Loucy (cell line): Measurements from ENCODE around the gene WDFY1.

Experiments used
- H2AFZ ChIP-seq: fragments of 200-600 bp; sonication (generic); 2 replicates; pipeline ENCODE4 v1.6.0; 2016; ENCODE audit warnings: antibody characterized with exemption, mild to moderate bottlenecking, low read length, moderate library complexity
- H3F3A ChIP-seq: fragments of 200-600 bp; 2 replicates; pipeline ENCODE4 v1.6.0; 2016; ENCODE audit warnings: antibody characterized with exemption, low read depth, mild to moderate bottlenecking
- H3K27me3 ChIP-seq: fragments of 200-600 bp; sonication (generic); 2 replicates; pipeline ENCODE4 v1.6.1; 2014; ENCODE audit warnings: low read length, mild to moderate bottlenecking; ENCODE audit not compliant: insufficient read depth, poor library complexity, severe bottlenecking
- H3K36me3 ChIP-seq: fragments of 200-600 bp; sonication (generic); 2 replicates; pipeline ENCODE4 v1.6.1; 2016; ENCODE audit warnings: low read length; ENCODE audit not compliant: insufficient read depth
- H3K4me1 ChIP-seq: fragments of 200-600 bp; sonication (generic); 2 replicates; pipeline ENCODE4 v1.5.1; 2014; ENCODE audit warnings: low read length, mild to moderate bottlenecking; ENCODE audit not compliant: insufficient read depth, poor library complexity, severe bottlenecking
- H3K4me2 ChIP-seq: fragments of 200-600 bp; sonication (generic); 2 replicates; pipeline ENCODE4 v1.6.0; 2014; ENCODE audit warnings: antibody characterized with exemption, low read length, low read depth, mild to moderate bottlenecking; ENCODE audit not compliant: poor library complexity, severe bottlenecking
- H3K4me3 ChIP-seq: fragments of 200-600 bp; sonication (generic); 2 replicates; pipeline ENCODE4 v1.5.1; 2014; ENCODE audit warnings: low read length, mild to moderate bottlenecking, mixed read lengths; ENCODE audit not compliant: poor library complexity, severe bottlenecking
- H3K79me2 ChIP-seq: fragments of 200-600 bp; sonication (generic); 2 replicates; pipeline ENCODE4 v1.6.1; 2014; ENCODE audit warnings: low read length; ENCODE audit not compliant: insufficient read depth
- H3K9ac ChIP-seq: fragments of 200-600 bp; sonication (generic); 2 replicates; pipeline ENCODE4 v1.6.0; 2014; ENCODE audit warnings: mild to moderate bottlenecking, low read depth, low read length, moderate library complexity; ENCODE audit not compliant: poor library complexity, severe bottlenecking
- H3K9me2 ChIP-seq: fragments of 200-600 bp; sonication (generic); replicated peaks from 2 replicates; pipeline ENCODE4 v1.6.1; 2016; ENCODE audit warnings: low read depth, low read length, mixed read lengths
- H3K9me3 ChIP-seq: fragments of 200-600 bp; sonication (generic); 2 replicates; pipeline ENCODE4 v1.6.1; 2014; ENCODE audit warnings: mild to moderate bottlenecking, antibody characterized with exemption, low read length, low read depth; ENCODE audit not compliant: insufficient read depth
- H4K20me1 ChIP-seq: fragments of 200-600 bp; sonication (generic); 2 replicates; pipeline ENCODE4 v1.6.0; 2014; ENCODE audit warnings: antibody characterized with exemption, low read length, mild to moderate bottlenecking; ENCODE audit not compliant: insufficient read depth, poor library complexity, severe bottlenecking
- EZH2phosphoT487 ChIP-seq: fragments of 200-600 bp; IDR thresholded peaks from 2 replicates; pipeline ENCODE4 v1.6.1; 2018; ENCODE audit warnings: antibody characterized with exemption, mild to moderate bottlenecking, moderate library complexity, borderline replicate concordance
- TF ChIP-seq, protein P1 (sequence below): fragments of 200-600 bp; sonication (generic); conservative IDR thresholded peaks from 2 replicates; pipeline ENCODE4 v1.5.1; 2014; ENCODE audit warnings: mild to moderate bottlenecking, antibody characterized with exemption, low read length

WDFY1 gene

DNA sequence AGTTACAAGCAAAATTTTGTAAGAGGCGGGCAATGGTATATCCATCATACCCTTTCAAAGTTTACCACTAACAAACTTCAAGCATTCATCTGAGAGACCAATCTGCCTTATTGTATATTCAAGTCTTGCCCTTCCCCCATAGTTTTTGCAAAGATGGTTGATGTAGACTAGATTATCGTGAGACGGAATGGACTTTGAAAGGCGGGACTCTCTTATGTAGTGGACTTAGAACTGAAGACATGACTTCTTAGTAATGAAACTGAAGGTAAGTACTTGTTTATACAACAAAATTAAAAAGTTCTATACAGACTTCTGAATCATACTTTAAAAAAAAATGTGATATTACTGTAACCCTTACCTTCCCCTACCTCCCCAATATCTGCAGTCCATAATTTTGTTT, 118.1 kb downstream of the WDFY1 start:
- Histone ChIP-seq H3K27me3 (no peaks in the 10 kb centered on the region), H3K9me3 (no peaks in the 10 kb centered on the region), H2AFZ (no peak overlapping the region), H3K36me3 (no peaks in the 10 kb centered on the region), H3K9ac (no peak overlapping the region), H3K9me2 (no peaks in the 10 kb centered on the region), H3K4me2 (no peak overlapping the region), H4K20me1 (no peaks in the 10 kb centered on the region), H3K4me1 (no peaks in the 10 kb centered on the region), H3K4me3 (no peak overlapping the region), H3K79me2 (no peaks in the 10 kb centered on the region), H3F3A (no peaks in the 10 kb centered on the region)
- TF ChIP-seq EZH2phosphoT487 = no peak
- TF ChIP-seq, protein P1, sequence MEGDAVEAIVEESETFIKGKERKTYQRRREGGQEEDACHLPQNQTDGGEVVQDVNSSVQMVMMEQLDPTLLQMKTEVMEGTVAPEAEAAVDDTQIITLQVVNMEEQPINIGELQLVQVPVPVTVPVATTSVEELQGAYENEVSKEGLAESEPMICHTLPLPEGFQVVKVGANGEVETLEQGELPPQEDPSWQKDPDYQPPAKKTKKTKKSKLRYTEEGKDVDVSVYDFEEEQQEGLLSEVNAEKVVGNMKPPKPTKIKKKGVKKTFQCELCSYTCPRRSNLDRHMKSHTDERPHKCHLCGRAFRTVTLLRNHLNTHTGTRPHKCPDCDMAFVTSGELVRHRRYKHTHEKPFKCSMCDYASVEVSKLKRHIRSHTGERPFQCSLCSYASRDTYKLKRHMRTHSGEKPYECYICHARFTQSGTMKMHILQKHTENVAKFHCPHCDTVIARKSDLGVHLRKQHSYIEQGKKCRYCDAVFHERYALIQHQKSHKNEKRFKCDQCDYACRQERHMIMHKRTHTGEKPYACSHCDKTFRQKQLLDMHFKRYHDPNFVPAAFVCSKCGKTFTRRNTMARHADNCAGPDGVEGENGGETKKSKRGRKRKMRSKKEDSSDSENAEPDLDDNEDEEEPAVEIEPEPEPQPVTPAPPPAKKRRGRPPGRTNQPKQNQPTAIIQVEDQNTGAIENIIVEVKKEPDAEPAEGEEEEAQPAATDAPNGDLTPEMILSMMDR = no peak
